B cell (primary cell): Measurements from ENCODE around the gene NIPAL4.

Source experiments
- CTCF ChIP-seq: fragments of 200-600 bp; IDR thresholded peaks from one replicate; pipeline ENCODE4 v1.8.0; 2022; ENCODE audit warnings: antibody characterized with exemption, mild to moderate bottlenecking
- EZH2 ChIP-seq: IDR thresholded peaks from 2 replicates; pipeline ENCODE4 v1.6.1; 2012; ENCODE audit warnings: borderline replicate concordance, low read depth, mild to moderate bottlenecking, moderate library complexity, low read length; ENCODE audit not compliant: insufficient read depth, poor library complexity, severe bottlenecking

- TF ChIP-seq CTCF (no peak), EZH2 (no peak)
Observed at GRCh38 chr5:157494178-157494832, 34.3 kb downstream of the NIPAL4 start.
